Natural killer cell (primary cell): ENCODE measurements around the gene LIN37. TPM values are rescaled to one million over a fixed set of nuclear protein-coding genes. Genes with fewer than 3 reads are reported as not detected.

Source experiments
- ATAC-seq, 3 donors: fragments of 150-1000 bp in 2 of 3; fragments of 200-7000 bp in 1 of 3; cut with Tn5 transposase; 1 replicate in 1 of 3; 2 replicates in 2 of 3; pipeline ENCODE4 v1.10.0; 2021; ENCODE audit warnings: mild to moderate bottlenecking in 2 of 3, moderate library complexity in 2 of 3
- DNase-seq, 2 donors: peaks; one replicate each; pipeline versions ENCODE4 v3.0.0 to v3.0.0-alpha.2; 2013 to 2021; ENCODE audit warnings: mixed read lengths in 1 of 2
- H3K27ac ChIP-seq: one replicate; pipeline ENCODE4 v1.5.1; 2013; ENCODE audit warnings: mild to moderate bottlenecking, low read length
- H3K27me3 ChIP-seq: one replicate; pipeline ENCODE4 v1.6.1; 2013; ENCODE audit warnings: low read length; ENCODE audit not compliant: control insufficient read depth, insufficient read depth
- H3K36me3 ChIP-seq: one replicate; pipeline ENCODE4 v1.6.1; 2013; ENCODE audit warnings: low read length; ENCODE audit not compliant: control insufficient read depth, insufficient read depth
- H3K4me1 ChIP-seq: one replicate; pipeline ENCODE4 v1.6.1; 2013; ENCODE audit warnings: low read length; ENCODE audit not compliant: control insufficient read depth, insufficient read depth
- H3K4me3 ChIP-seq: one replicate; pipeline ENCODE4 v1.5.1; 2013; ENCODE audit warnings: low read length
- H3K9me3 ChIP-seq: one replicate; pipeline ENCODE4 v1.6.1; 2013; ENCODE audit warnings: low read length; ENCODE audit not compliant: control insufficient read depth, insufficient read depth
- H3K27ac Mint-ChIP-seq, 2 donors: one replicate each; pipeline ENCODE4 v1.8.0; 2022; ENCODE audit warnings: mild to moderate bottlenecking in 2 of 2, mixed read lengths in 2 of 2, moderate library complexity in 1 of 2
- H3K27me3 Mint-ChIP-seq, 2 donors: one replicate each; pipeline ENCODE4 v1.8.0; 2022; ENCODE audit warnings: low read depth in 2 of 2, mixed read lengths in 2 of 2
- H3K36me3 Mint-ChIP-seq: one replicate; pipeline ENCODE4 v1.8.0; 2022; ENCODE audit warnings: mixed read lengths
- H3K4me1 Mint-ChIP-seq, 2 donors: one replicate each; pipeline ENCODE4 v1.8.0; 2022; ENCODE audit warnings: mixed read lengths in 2 of 2
- H3K4me3 Mint-ChIP-seq: one replicate; pipeline ENCODE4 v1.8.0; 2022; ENCODE audit warnings: mild to moderate bottlenecking, moderate library complexity, mixed read lengths
- H3K9me3 Mint-ChIP-seq, 2 donors: one replicate each; pipeline ENCODE4 v1.8.0; 2022; ENCODE audit warnings: mixed read lengths in 2 of 2
- WGBS: methylation state at CpG from one replicate; pipeline ENCODE4 v1.1.7; 2013; ENCODE audit warnings: missing lambda C conversion rate; ENCODE audit not compliant: insufficient coverage; 5-methylcytosine and 5-hydroxymethylcytosine counted together
- intact Hi-C: fragments of 100-400 bp; cut with micrococcal nuclease; formaldehyde crosslinking; loops from one replicate; pipeline ENCODE4 v1.14.2; 2022
- total RNA-seq, 4 donors: library from RNA; stranded (reverse); fragments of 120-200 nt in 1 of 4; gene quantifications; one replicate each; pipeline versions ENCODE4 v1.2.3 to v1.2.4, GENCODE V29; 2013 to 2022
- TF ChIP-seq, protein P1 (sequence below): fragments of 200-600 bp; IDR thresholded peaks from one replicate; pipeline ENCODE4 v1.8.0; 2022; ENCODE audit warnings: antibody characterized with exemption

LIN37 gene
- total RNA-seq, 3 donors from 2014 or later (not counting 1 experiment from before 2014, with no cell fraction given) = 16.7 to 22.1 (median 18.2) TPM

- H3K36me3 ChIP-seq = peaks cover 2% of the 10 kb centered on the region
- H3K4me1 ChIP-seq = peaks cover 16% of the 10 kb centered on the region
- peaks cover 18 to 27% of the 10 kb centered on the region in 2 donors for H3K4me1 Mint-ChIP-seq
- intact Hi-C loops = no loop called here
- TF ChIP-seq, protein P1, sequence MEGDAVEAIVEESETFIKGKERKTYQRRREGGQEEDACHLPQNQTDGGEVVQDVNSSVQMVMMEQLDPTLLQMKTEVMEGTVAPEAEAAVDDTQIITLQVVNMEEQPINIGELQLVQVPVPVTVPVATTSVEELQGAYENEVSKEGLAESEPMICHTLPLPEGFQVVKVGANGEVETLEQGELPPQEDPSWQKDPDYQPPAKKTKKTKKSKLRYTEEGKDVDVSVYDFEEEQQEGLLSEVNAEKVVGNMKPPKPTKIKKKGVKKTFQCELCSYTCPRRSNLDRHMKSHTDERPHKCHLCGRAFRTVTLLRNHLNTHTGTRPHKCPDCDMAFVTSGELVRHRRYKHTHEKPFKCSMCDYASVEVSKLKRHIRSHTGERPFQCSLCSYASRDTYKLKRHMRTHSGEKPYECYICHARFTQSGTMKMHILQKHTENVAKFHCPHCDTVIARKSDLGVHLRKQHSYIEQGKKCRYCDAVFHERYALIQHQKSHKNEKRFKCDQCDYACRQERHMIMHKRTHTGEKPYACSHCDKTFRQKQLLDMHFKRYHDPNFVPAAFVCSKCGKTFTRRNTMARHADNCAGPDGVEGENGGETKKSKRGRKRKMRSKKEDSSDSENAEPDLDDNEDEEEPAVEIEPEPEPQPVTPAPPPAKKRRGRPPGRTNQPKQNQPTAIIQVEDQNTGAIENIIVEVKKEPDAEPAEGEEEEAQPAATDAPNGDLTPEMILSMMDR = no peak
- H3K36me3 Mint-ChIP-seq = no peaks in the 10 kb centered on the region
- H3K9me3 ChIP-seq = no peaks in the 10 kb centered on the region
- peak overlapping the region; percentile 76 for H3K4me3 Mint-ChIP-seq
- H3K27me3 Mint-ChIP-seq = no peaks in the 10 kb centered on the region
- ATAC-seq (no peak), DNase-seq (no peak)
- no peaks in the 10 kb centered on the region for H3K9me3 Mint-ChIP-seq
- 71% methylated on average over 13 of the region's 13 CpGs for WGBS
- peak overlapping the region; percentile 58 for H3K4me3 ChIP-seq
- no peak overlapping the region for H3K27ac ChIP-seq
- peak overlapping the region in 1 of 2 donors; percentile 72 for H3K27ac Mint-ChIP-seq
- no peaks in the 10 kb centered on the region for H3K27me3 ChIP-seq
Observed at GRCh38 chr19:35776102-35776788, 27.9 kb downstream of the LIN37 start.

- peak overlapping the region; percentile 76 for H3K4me3 Mint-ChIP-seq
- no peaks in the 10 kb centered on the region for H3K36me3 Mint-ChIP-seq
- H3K9me3 ChIP-seq = no peaks in the 10 kb centered on the region
- no peak overlapping the region for H3K27ac ChIP-seq
- no peaks in the 10 kb centered on the region for H3K9me3 Mint-ChIP-seq
- peaks cover 16% of the 10 kb centered on the region for H3K4me1 ChIP-seq
- H3K4me1 Mint-ChIP-seq = peaks cover 18 to 27% of the 10 kb centered on the region in 2 donors
- no peak overlapping the region for H3K4me3 ChIP-seq
- H3K27ac Mint-ChIP-seq = no peak overlapping the region
- TF ChIP-seq, protein P1 = no peak
- intact Hi-C loops = no loop called here
- ATAC-seq = no peak
- no peaks in the 10 kb centered on the region for H3K27me3 ChIP-seq
- no peak for DNase-seq
- no peaks in the 10 kb centered on the region for H3K27me3 Mint-ChIP-seq
- WGBS = 89% methylated on average over 19 of the region's 19 CpGs
- peaks cover 2% of the 10 kb centered on the region for H3K36me3 ChIP-seq
Observed at GRCh38 chr19:35777086-35777841, 28.9 kb downstream of the LIN37 start.

DNA sequence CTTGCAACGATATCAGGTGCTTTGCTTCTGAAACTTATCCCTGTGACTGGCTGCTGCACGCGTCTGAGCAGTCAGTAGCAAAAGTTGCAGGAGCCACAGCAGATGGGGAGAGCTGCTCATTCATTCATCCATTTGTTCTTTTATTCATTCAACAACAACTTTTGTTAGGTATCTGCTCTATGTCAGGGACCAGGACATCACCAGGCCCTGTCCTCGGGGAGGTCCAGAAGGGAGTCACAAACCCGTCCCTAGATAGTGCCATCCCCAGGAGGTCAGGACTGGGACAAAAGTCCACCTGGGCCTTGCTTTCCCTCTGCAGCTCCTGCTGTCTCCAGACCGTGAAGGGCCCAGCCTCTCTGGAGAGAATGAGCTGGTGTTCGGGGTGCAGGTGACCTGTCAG, 29.6 kb downstream of the LIN37 start:
- Mint-ChIP-seq H3K4me1 (peaks cover 20 to 28% of the 10 kb centered on the region in 2 donors), H3K4me3 (peak overlapping the region; percentile 31), H3K36me3 (no peaks in the 10 kb centered on the region), H3K9me3 (no peaks in the 10 kb centered on the region), H3K27me3 (no peaks in the 10 kb centered on the region), H3K27ac (no peak overlapping the region)
- intact Hi-C loops = no loop called here
- Histone ChIP-seq H3K27ac (no peak overlapping the region), H3K9me3 (no peaks in the 10 kb centered on the region), H3K4me1 (peaks cover 16% of the 10 kb centered on the region), H3K27me3 (no peaks in the 10 kb centered on the region), H3K36me3 (peaks cover 5% of the 10 kb centered on the region), H3K4me3 (no peak overlapping the region)
- TF ChIP-seq, protein P1 = no peak
- ATAC-seq (no peak), DNase-seq (no peak)
- WGBS = 80% methylated on average over 7 of the region's 7 CpGs
